Loucy (cell line): Measurements from ENCODE around the gene NLRP4.
"Not testable (repeated sequence)": the region's sequence is repeated elsewhere in the genome, so short reads cannot be mapped to it uniquely, and the experiment has no call there.

Experiments
- H2AFZ ChIP-seq: fragments of 200-600 bp; sonication (generic); 2 replicates; pipeline ENCODE4 v1.6.0; 2016; ENCODE audit warnings: antibody characterized with exemption, mild to moderate bottlenecking, low read length, moderate library complexity
- H3F3A ChIP-seq: fragments of 200-600 bp; 2 replicates; pipeline ENCODE4 v1.6.0; 2016; ENCODE audit warnings: antibody characterized with exemption, low read depth, mild to moderate bottlenecking
- H3K27me3 ChIP-seq: fragments of 200-600 bp; sonication (generic); 2 replicates; pipeline ENCODE4 v1.6.1; 2014; ENCODE audit warnings: low read length, mild to moderate bottlenecking; ENCODE audit not compliant: insufficient read depth, poor library complexity, severe bottlenecking
- H3K36me3 ChIP-seq: fragments of 200-600 bp; sonication (generic); 2 replicates; pipeline ENCODE4 v1.6.1; 2016; ENCODE audit warnings: low read length; ENCODE audit not compliant: insufficient read depth
- H3K4me1 ChIP-seq: fragments of 200-600 bp; sonication (generic); 2 replicates; pipeline ENCODE4 v1.5.1; 2014; ENCODE audit warnings: low read length, mild to moderate bottlenecking; ENCODE audit not compliant: insufficient read depth, poor library complexity, severe bottlenecking
- H3K4me2 ChIP-seq: fragments of 200-600 bp; sonication (generic); 2 replicates; pipeline ENCODE4 v1.6.0; 2014; ENCODE audit warnings: antibody characterized with exemption, low read length, low read depth, mild to moderate bottlenecking; ENCODE audit not compliant: poor library complexity, severe bottlenecking
- H3K4me3 ChIP-seq: fragments of 200-600 bp; sonication (generic); 2 replicates; pipeline ENCODE4 v1.5.1; 2014; ENCODE audit warnings: low read length, mild to moderate bottlenecking, mixed read lengths; ENCODE audit not compliant: poor library complexity, severe bottlenecking
- H3K79me2 ChIP-seq: fragments of 200-600 bp; sonication (generic); 2 replicates; pipeline ENCODE4 v1.6.1; 2014; ENCODE audit warnings: low read length; ENCODE audit not compliant: insufficient read depth
- H3K9ac ChIP-seq: fragments of 200-600 bp; sonication (generic); 2 replicates; pipeline ENCODE4 v1.6.0; 2014; ENCODE audit warnings: mild to moderate bottlenecking, low read depth, low read length, moderate library complexity; ENCODE audit not compliant: poor library complexity, severe bottlenecking
- H3K9me2 ChIP-seq: fragments of 200-600 bp; sonication (generic); replicated peaks from 2 replicates; pipeline ENCODE4 v1.6.1; 2016; ENCODE audit warnings: low read depth, low read length, mixed read lengths
- H3K9me3 ChIP-seq: fragments of 200-600 bp; sonication (generic); 2 replicates; pipeline ENCODE4 v1.6.1; 2014; ENCODE audit warnings: mild to moderate bottlenecking, antibody characterized with exemption, low read length, low read depth; ENCODE audit not compliant: insufficient read depth
- H4K20me1 ChIP-seq: fragments of 200-600 bp; sonication (generic); 2 replicates; pipeline ENCODE4 v1.6.0; 2014; ENCODE audit warnings: antibody characterized with exemption, low read length, mild to moderate bottlenecking; ENCODE audit not compliant: insufficient read depth, poor library complexity, severe bottlenecking
- CTCF ChIP-seq: fragments of 200-600 bp; sonication (generic); conservative IDR thresholded peaks from 2 replicates; pipeline ENCODE4 v1.5.1; 2014; ENCODE audit warnings: mild to moderate bottlenecking, antibody characterized with exemption, low read length
- EZH2phosphoT487 ChIP-seq: fragments of 200-600 bp; IDR thresholded peaks from 2 replicates; pipeline ENCODE4 v1.6.1; 2018; ENCODE audit warnings: antibody characterized with exemption, mild to moderate bottlenecking, moderate library complexity, borderline replicate concordance

Gene NLRP4

GRCh38 chr19:55927991-55928390 is 91.7 kb downstream of the NLRP4 start:
- Histone ChIP-seq H3K9ac (no peak overlapping the region), H3K4me3 (no peak overlapping the region), H4K20me1 (no peaks in the 10 kb centered on the region), H3K4me1 (no peaks in the 10 kb centered on the region), H3K27me3 (no peaks in the 10 kb centered on the region), H3K9me2 (no peaks in the 10 kb centered on the region), H2AFZ (no peak overlapping the region), H3F3A (no peaks in the 10 kb centered on the region), H3K36me3 (no peaks in the 10 kb centered on the region), H3K9me3 (peaks cover 8% of the 10 kb centered on the region; the same call in 1 of the 2 replicates), H3K79me2 (no peaks in the 10 kb centered on the region), H3K4me2 (no peak overlapping the region)
- no peak for TF ChIP-seq EZH2phosphoT487
- TF ChIP-seq CTCF = no peak

- H3K36me3 ChIP-seq, H3F3A ChIP-seq, H3K4me2 ChIP-seq, H3K9me3 ChIP-seq, H3K4me1 ChIP-seq, H4K20me1 ChIP-seq, H3K79me2 ChIP-seq, H2AFZ ChIP-seq, H3K9me2 ChIP-seq, H3K9ac ChIP-seq, H3K27me3 ChIP-seq, H3K4me3 ChIP-seq: not testable (repeated sequence)
These were observed 92.9 kb downstream of the NLRP4 start for GRCh38 chr19:55929258-55929657.

- Histone ChIP-seq H3F3A (no peaks in the 10 kb centered on the region), H3K4me1 (no peaks in the 10 kb centered on the region), H4K20me1 (no peaks in the 10 kb centered on the region), H3K9me2 (no peaks in the 10 kb centered on the region), H3K9ac (no peak overlapping the region), H2AFZ (no peak overlapping the region), H3K27me3 (no peaks in the 10 kb centered on the region), H3K4me2 (no peak overlapping the region), H3K36me3 (no peaks in the 10 kb centered on the region), H3K4me3 (no peak overlapping the region), H3K9me3 (no peaks in the 10 kb centered on the region; the same call in 1 of the 2 replicates), H3K79me2 (no peaks in the 10 kb centered on the region)
- TF ChIP-seq CTCF (no peak), EZH2phosphoT487 (no peak)
These were observed 94.7 kb downstream of the NLRP4 start for GRCh38 chr19:55930996-55931515.
